8988T (cell line): ENCODE results near the gene PRR5L.
A peak's percentile ranks its signal among the peaks of the same experiment; 100 is the strongest.

Experiments used
- DNase-seq: peaks from one replicate; pipeline ENCODE4 v3.0.0; 2011

The PRR5L gene

GRCh38 chr11:36380296-36381014, 84.4 kb downstream of the PRR5L start:
- DNase-seq, result no peak

GRCh38 chr11:36381015-36381360, 84.9 kb downstream of the PRR5L start:
- no peak for DNase-seq

GRCh38 chr11:36383195-36383594, 87.1 kb downstream of the PRR5L start:
- no peak for DNase-seq

- DNase-seq, result no peak
These were observed 89.3 kb downstream of the PRR5L start for GRCh38 chr11:36385121-36385970.

- DNase-seq, result no peak
These were observed 90.3 kb downstream of the PRR5L start for GRCh38 chr11:36386411-36386810.

- no peak for DNase-seq
These were observed 92.0 kb downstream of the PRR5L start for GRCh38 chr11:36388071-36388470.

GRCh38 chr11:36388951-36389350, 92.9 kb downstream of the PRR5L start:
- DNase-seq, result no peak

- peak; percentile 37 for DNase-seq
These were observed 93.7 kb downstream of the PRR5L start for GRCh38 chr11:36389811-36390210.

- no peak for DNase-seq
These were observed 94.9 kb downstream of the PRR5L start for GRCh38 chr11:36390963-36391471.

GRCh38 chr11:36392196-36392595, 96.1 kb downstream of the PRR5L start:
- no peak for DNase-seq

- no peak for DNase-seq
These were observed 98.0 kb downstream of the PRR5L start for GRCh38 chr11:36394056-36394455.

GRCh38 chr11:36394926-36395325, 98.8 kb downstream of the PRR5L start:
- DNase-seq, result no peak

- DNase-seq, result no peak
These were observed 100.1 kb downstream of the PRR5L start for GRCh38 chr11:36395978-36396736.

- no peak for DNase-seq
These were observed 102.3 kb downstream of the PRR5L start for GRCh38 chr11:36398231-36398953.

- no peak for DNase-seq
These were observed 103.1 kb downstream of the PRR5L start for GRCh38 chr11:36399236-36399635.

- no peak for DNase-seq
These were observed 103.7 kb downstream of the PRR5L start for GRCh38 chr11:36399745-36400144.

- no peak for DNase-seq
These were observed 104.8 kb downstream of the PRR5L start for GRCh38 chr11:36400766-36401455.

GRCh38 chr11:36402568-36403170, 106.6 kb downstream of the PRR5L start:
- DNase-seq, result no peak

GRCh38 chr11:36403661-36404060, 107.6 kb downstream of the PRR5L start:
- no peak for DNase-seq

- DNase-seq, result no peak
These were observed 108.7 kb downstream of the PRR5L start for GRCh38 chr11:36404831-36405230.

GRCh38 chr11:36405585-36406367, 109.7 kb downstream of the PRR5L start:
- no peak for DNase-seq
